Measurements from ENCODE around the gene GALNT7.

- TF ChIP-seq POLR2AphosphoS5 (IDR thresholded peaks at IDR 0.05; ENCODE audit: low read depth, low read length) (no peak), SIN3A (IDR thresholded peaks at IDR 0.05; ENCODE audit: borderline replicate concordance, insufficient read depth, low read length) (no peak), FOXP2 (optimal IDR thresholded peaks at IDR 0.05; ENCODE audit: borderline replicate concordance, extremely low read depth, extremely low read length, insufficient read depth) (no peak), TAF1 (IDR thresholded peaks at IDR 0.05; ENCODE audit: borderline replicate concordance, insufficient read depth, low read length) (no peak)
Observed at GRCh38 chr4:173240696-173241095, 72.1 kb downstream of the GALNT7 start.

Measured in PFSK-1 (cell line).